Measurements from ENCODE around the gene CAMKK1. TPM values are rescaled to one million over a fixed set of nuclear protein-coding genes. Genes with fewer than 3 reads are reported as not detected.

CAMKK1 gene
- polyA plus RNA-seq, 1 donor from 2014 or later = 8.9 TPM

GRCh38 chr17:3937359-3937758 is 44.5 kb upstream of the CAMKK1 start:
- H3K9me2 ChIP-seq (ENCODE audit: insufficient read depth, low read length) = no peaks in the 10 kb centered on the region
- no peaks in the 10 kb centered on the region for H3K9me3 ChIP-seq (ENCODE audit: low read length)
- TF ChIP-seq POLR2AphosphoS5 (IDR thresholded peaks at IDR 0.05) (no peak), CTCF (IDR thresholded peaks at IDR 0.05; ENCODE audit: poor library complexity, severe bottlenecking) (no peak), RAD21 (conservative IDR thresholded peaks at IDR 0.05) (no peak), SMC3 (conservative IDR thresholded peaks at IDR 0.05; ENCODE audit: poor library complexity) (no peak), TAF1 (IDR thresholded peaks at IDR 0.05; ENCODE audit: low read depth) (no peak), MXI1 (conservative IDR thresholded peaks at IDR 0.05; ENCODE audit: poor library complexity, severe bottlenecking) (no peak)
- H3K36me3 ChIP-seq (ENCODE audit: insufficient read depth, low read length) = no peaks in the 10 kb centered on the region
- H3F3A ChIP-seq (ENCODE audit: insufficient read depth, low read length, poor library complexity, severe bottlenecking) = no peaks in the 10 kb centered on the region
- H3K4me3 ChIP-seq (ENCODE audit: low read length) = no peak overlapping the region
- no peaks in the 10 kb centered on the region for H4K20me1 ChIP-seq (ENCODE audit: insufficient read depth)
- no peak overlapping the region for H3K4me2 ChIP-seq (ENCODE audit: low read length)
- H3K27ac ChIP-seq (ENCODE audit: low read length) = no peak overlapping the region
- H3K27me3 ChIP-seq (ENCODE audit: insufficient read depth, low read depth, low read length) = no peaks in the 10 kb centered on the region
- no peak overlapping the region for H3K9ac ChIP-seq (ENCODE audit: low read length)
- H2AFZ ChIP-seq (ENCODE audit: low read depth, low read length) = no peak overlapping the region
- H3K79me2 ChIP-seq (replicated peaks; ENCODE audit: insufficient read depth, low read length) = no peaks in the 10 kb centered on the region

- no peaks in the 10 kb centered on the region for H3K27me3 ChIP-seq (ENCODE audit: insufficient read depth, low read depth, low read length)
- H3K4me3 ChIP-seq (ENCODE audit: low read length) = no peak overlapping the region
- no peak overlapping the region for H3K9ac ChIP-seq (ENCODE audit: low read length)
- no peaks in the 10 kb centered on the region for H3F3A ChIP-seq (ENCODE audit: insufficient read depth, low read length, poor library complexity, severe bottlenecking)
- H3K27ac ChIP-seq (ENCODE audit: low read length) = no peak overlapping the region
- TF ChIP-seq REST (IDR thresholded peaks at IDR 0.05; ENCODE audit: borderline replicate concordance) = no peak
- no peak for TF ChIP-seq RAD21 (conservative IDR thresholded peaks at IDR 0.05)
- no peak for TF ChIP-seq EZH2 (IDR thresholded peaks at IDR 0.05; ENCODE audit: borderline replicate concordance, insufficient read depth, low read length, poor library complexity, severe bottlenecking)
- TF ChIP-seq SMC3 (conservative IDR thresholded peaks at IDR 0.05; ENCODE audit: poor library complexity) = no peak
- no peak for TF ChIP-seq EP300 (conservative IDR thresholded peaks at IDR 0.05; ENCODE audit: poor library complexity, severe bottlenecking)
- TF ChIP-seq TAF1 (IDR thresholded peaks at IDR 0.05; ENCODE audit: low read depth) = no peak
- no peak for TF ChIP-seq CTCF (IDR thresholded peaks at IDR 0.05; ENCODE audit: poor library complexity, severe bottlenecking)
- TF ChIP-seq POLR2AphosphoS5 (IDR thresholded peaks at IDR 0.05) = no peak
- no peak for TF ChIP-seq MXI1 (conservative IDR thresholded peaks at IDR 0.05; ENCODE audit: poor library complexity, severe bottlenecking)
- no peaks in the 10 kb centered on the region for H3K79me2 ChIP-seq (replicated peaks; ENCODE audit: insufficient read depth, low read length)
- H3K36me3 ChIP-seq (ENCODE audit: insufficient read depth, low read length) = no peaks in the 10 kb centered on the region
- H3K9me2 ChIP-seq (ENCODE audit: insufficient read depth, low read length) = no peaks in the 10 kb centered on the region
- no peak overlapping the region for H2AFZ ChIP-seq (ENCODE audit: low read depth, low read length)
- no peaks in the 10 kb centered on the region for H3K9me3 ChIP-seq (ENCODE audit: low read length)
- no peaks in the 10 kb centered on the region for H4K20me1 ChIP-seq (ENCODE audit: insufficient read depth)
- no peak overlapping the region for H3K4me2 ChIP-seq (ENCODE audit: low read length)
These were observed 43.0 kb upstream of the CAMKK1 start for GRCh38 chr17:3935825-3936355.
